IMR-90 (cell line): Measurements from ENCODE around the gene ALDH8A1. TPM values are rescaled to one million over a fixed set of nuclear protein-coding genes. Genes with fewer than 3 reads are reported as not detected.

Source experiments
- ATAC-seq: fragments of 200-7000 bp; cut with Tn5 transposase; 2 replicates; pipeline ENCODE4 v1.9.1; 2020; ENCODE audit warnings: low read depth, mild to moderate bottlenecking, moderate library complexity
- BruUV-seq: library from RNA; stranded (reverse); fragments of 400-500 nt; replicated peaks from 2 replicates; lab custom pipeline; 2021; lab: Mats Ljungman, UMichigan
- CTCF ChIA-PET: fragments of 300-600 bp; formaldehyde crosslinking; extraction: SDS; loops from one replicate; lab custom pipeline; 2021; ENCODE audit warnings: antibody characterized with exemption; lab: Yijun Ruan, JAX
- POLR2A ChIA-PET: fragments of 300-600 bp; sonication (Branson Sonifier 250); formaldehyde crosslinking; loops from one replicate; lab custom pipeline; 2022; ENCODE audit warnings: antibody characterized with exemption; ENCODE audit not compliant: unreplicated experiment; lab: Charles Lee
- DNase-seq: peaks from one replicate; pipeline ENCODE4 v3.0.0; 2013
- H2AFZ ChIP-seq: replicated peaks from 2 replicates; pipeline ENCODE3; 2013; ENCODE audit warnings: low read length, mild to moderate bottlenecking; ENCODE audit not compliant: poor library complexity
- H2AK5ac ChIP-seq: 2 replicates; pipeline ENCODE4 v1.6.1; 2013; ENCODE audit warnings: low read depth, low read length, inconsistent platforms
- H2AK9ac ChIP-seq: replicated peaks from 2 replicates; pipeline ENCODE3; 2013; ENCODE audit warnings: mild to moderate bottlenecking, low read depth, low read length, moderate library complexity; ENCODE audit not compliant: poor library complexity
- H2BK120ac ChIP-seq: 2 replicates; pipeline ENCODE4 v1.6.1; 2013; ENCODE audit warnings: low read depth, low read length, inconsistent platforms
- H2BK15ac ChIP-seq: 3 replicates; pipeline ENCODE4 v1.6.1; 2013; ENCODE audit warnings: low read depth, low read length, inconsistent platforms
- H2BK20ac ChIP-seq: 2 replicates; pipeline ENCODE4 v1.6.1; 2013; ENCODE audit warnings: low read depth, mild to moderate bottlenecking, inconsistent platforms, low read length, moderate library complexity
- H2BK5ac ChIP-seq: 2 replicates; pipeline ENCODE4 v1.6.1; 2013; ENCODE audit warnings: mild to moderate bottlenecking, low read depth, low read length, inconsistent platforms; ENCODE audit not compliant: poor library complexity, severe bottlenecking
- H3K14ac ChIP-seq: replicated peaks from 2 replicates; pipeline ENCODE4 v1.6.1; 2013; ENCODE audit warnings: low read depth, low read length, inconsistent platforms
- H3K18ac ChIP-seq: 2 replicates; pipeline ENCODE4 v1.6.1; 2013; ENCODE audit warnings: low read depth, low read length, control low read depth
- H3K23ac ChIP-seq: 2 replicates; pipeline ENCODE4 v1.6.1; 2013; ENCODE audit warnings: low read depth, low read length, inconsistent platforms
- H3K27ac ChIP-seq: 2 replicates; pipeline ENCODE4 v1.5.1; 2013; ENCODE audit warnings: mild to moderate bottlenecking, control low read depth, low read length; ENCODE audit not compliant: insufficient read depth
- H3K27me3 ChIP-seq: 2 replicates; pipeline ENCODE4 v1.6.1; 2013; ENCODE audit warnings: low read length; ENCODE audit not compliant: control insufficient read depth, insufficient read depth
- H3K36me3 ChIP-seq: 2 replicates; pipeline ENCODE4 v1.6.1; 2013; ENCODE audit warnings: low read length, mixed read lengths; ENCODE audit not compliant: control insufficient read depth, insufficient read depth
- H3K4ac ChIP-seq: 2 replicates; pipeline ENCODE4 v1.6.1; 2013; ENCODE audit warnings: low read depth, low read length, inconsistent platforms
- H3K4me1 ChIP-seq: 2 replicates; pipeline ENCODE4 v1.6.1; 2013; ENCODE audit warnings: low read length, mixed read lengths; ENCODE audit not compliant: control insufficient read depth, insufficient read depth
- H3K4me2 ChIP-seq: 2 replicates; pipeline ENCODE4 v1.6.1; 2013; ENCODE audit warnings: low read depth, mild to moderate bottlenecking, control low read depth, low read length, moderate library complexity
- H3K4me3 ChIP-seq: 2 replicates; pipeline ENCODE4 v1.5.1; 2013; ENCODE audit warnings: low read depth, mild to moderate bottlenecking, control low read depth, low read length, moderate library complexity; ENCODE audit not compliant: insufficient read depth
- H3K56ac ChIP-seq: 2 replicates; pipeline ENCODE4 v1.6.1; 2013; ENCODE audit warnings: low read length, inconsistent platforms; ENCODE audit not compliant: insufficient read depth; ENCODE audit errors: extremely low read depth
- H3K79me1 ChIP-seq, 2 experiments: 2 replicates each; pipeline ENCODE4 v1.6.1; 2013; ENCODE audit warnings: low read length in 2 of 2, inconsistent platforms in 1 of 2, low read depth in 1 of 2
- H3K9ac ChIP-seq: 2 replicates; pipeline ENCODE4 v1.6.1; 2013; ENCODE audit warnings: low read depth, low read length, control low read depth
- H3K9me1 ChIP-seq: 2 replicates; pipeline ENCODE4 v1.6.1; 2013; ENCODE audit warnings: low read length, inconsistent platforms; ENCODE audit not compliant: insufficient read depth
- H3K9me3 ChIP-seq: 2 replicates; pipeline ENCODE4 v1.6.1; 2013; ENCODE audit warnings: low read length; ENCODE audit not compliant: control insufficient read depth, insufficient read depth
- H4K20me1 ChIP-seq: 2 replicates; pipeline ENCODE4 v1.6.1; 2013; ENCODE audit warnings: low read length, inconsistent platforms; ENCODE audit not compliant: insufficient read depth
- H4K5ac ChIP-seq: 2 replicates; pipeline ENCODE4 v1.6.1; 2013; ENCODE audit warnings: mild to moderate bottlenecking, low read depth, low read length, control low read depth
- H4K8ac ChIP-seq, 2 experiments: 2 replicates each; pipeline ENCODE4 v1.6.1; 2013; ENCODE audit warnings: low read depth in 2 of 2, low read length in 2 of 2, control low read depth in 1 of 2, inconsistent platforms in 1 of 2
- H4K91ac ChIP-seq: 2 replicates; pipeline ENCODE4 v1.6.1; 2013; ENCODE audit warnings: low read depth, low read length, inconsistent platforms; ENCODE audit not compliant: insufficient read depth
- CEBPB ChIP-seq: IDR thresholded peaks from 2 replicates; pipeline ENCODE4 v1.6.1; 2012; ENCODE audit warnings: low read depth, low read length, improper control_type of control experiment
- WGBS, 2 experiments: methylation state at CpG; one replicate each; pipeline versions ENCODE4 v1.1.5 to v1.1.7; 2013; ENCODE audit warnings: missing lambda C conversion rate in 2 of 2; ENCODE audit not compliant: insufficient read length in 1 of 2; ENCODE audit errors: extremely low coverage in 2 of 2; 5-methylcytosine and 5-hydroxymethylcytosine counted together
- dilution Hi-C: fragments of 300-500 bp; cut with HindIII; formaldehyde crosslinking; loops from one replicate; pipeline ENCODE4 v1.14.3; 2018; ENCODE audit warnings: low sequenced_read_pairs; ENCODE audit not compliant: unreplicated experiment
- in situ Hi-C: fragments of 300-500 bp; cut with MboI; formaldehyde crosslinking; loops from 3 replicates; pipeline ENCODE4 v1.14.3; 2019; ENCODE audit warnings: low sequenced_read_pairs, inconsistent platforms, mixed read lengths
- intact Hi-C: fragments of 100-400 bp; cut with micrococcal nuclease; formaldehyde crosslinking; loops from 2 replicates; pipeline ENCODE4 v1.10.0; 2022
- polyA plus RNA-seq, 3 experiments: library from polyadenylated mRNA; depleted of rRNA; stranded (reverse); fragments of >200 nt; gene quantifications; 2 replicates each; pipeline ENCODE4 v1.2.3, GENCODE V29; 2012; ENCODE audit warnings: low replicate concordance in 1 of 3
- total RNA-seq: library from RNA; depleted of rRNA; stranded (reverse); fragments of >200 nt; gene quantifications from 2 replicates; pipeline ENCODE4 v1.2.3, GENCODE V29; 2012
- TF ChIP-seq, protein P1 (sequence below): conservative IDR thresholded peaks from 2 replicates; pipeline ENCODE4 v1.5.1; 2012; ENCODE audit warnings: mild to moderate bottlenecking, low read depth, low read length, improper control_type of control experiment

The ALDH8A1 gene
- total and polyA plus RNA-seq, 2 of the 4 experiments (the other 2 are of a cell fraction), result under 0.01 to 0.15 TPM

DNA sequence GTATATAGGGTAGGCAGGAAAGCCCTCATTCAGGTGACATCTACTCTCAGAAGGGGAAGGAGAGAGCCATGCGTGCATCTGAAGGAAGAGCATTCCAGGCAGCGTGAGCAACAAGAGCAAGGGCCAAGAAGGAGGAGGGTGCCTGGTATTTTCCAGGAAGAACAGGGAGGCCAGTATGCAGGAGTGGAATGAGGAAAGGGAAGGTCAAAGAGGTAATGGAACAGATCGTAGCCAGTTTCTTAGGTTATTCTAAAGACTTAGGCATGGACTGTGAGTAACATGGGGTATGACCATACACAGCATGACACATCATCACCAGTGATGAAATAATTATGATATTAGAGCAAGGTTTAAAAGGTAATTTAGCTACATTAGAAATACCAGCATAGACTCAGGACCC, 24.1 kb downstream of the ALDH8A1 start:
- no peak overlapping the region for H2BK20ac ChIP-seq
- ATAC-seq, result peak; percentile 48
- H3K18ac ChIP-seq, result no peak overlapping the region
- H3K4me2 ChIP-seq, result no peak overlapping the region
- no peak overlapping the region for H4K8ac ChIP-seq
- H4K5ac ChIP-seq, result no peak overlapping the region
- H4K91ac ChIP-seq, result no peak overlapping the region
- H3K9me3 ChIP-seq, result peaks cover 3% of the 10 kb centered on the region; the same call in 1 of the 2 replicates
- peak overlapping the region; percentile 6 for H2BK5ac ChIP-seq
- TF ChIP-seq, protein P1, sequence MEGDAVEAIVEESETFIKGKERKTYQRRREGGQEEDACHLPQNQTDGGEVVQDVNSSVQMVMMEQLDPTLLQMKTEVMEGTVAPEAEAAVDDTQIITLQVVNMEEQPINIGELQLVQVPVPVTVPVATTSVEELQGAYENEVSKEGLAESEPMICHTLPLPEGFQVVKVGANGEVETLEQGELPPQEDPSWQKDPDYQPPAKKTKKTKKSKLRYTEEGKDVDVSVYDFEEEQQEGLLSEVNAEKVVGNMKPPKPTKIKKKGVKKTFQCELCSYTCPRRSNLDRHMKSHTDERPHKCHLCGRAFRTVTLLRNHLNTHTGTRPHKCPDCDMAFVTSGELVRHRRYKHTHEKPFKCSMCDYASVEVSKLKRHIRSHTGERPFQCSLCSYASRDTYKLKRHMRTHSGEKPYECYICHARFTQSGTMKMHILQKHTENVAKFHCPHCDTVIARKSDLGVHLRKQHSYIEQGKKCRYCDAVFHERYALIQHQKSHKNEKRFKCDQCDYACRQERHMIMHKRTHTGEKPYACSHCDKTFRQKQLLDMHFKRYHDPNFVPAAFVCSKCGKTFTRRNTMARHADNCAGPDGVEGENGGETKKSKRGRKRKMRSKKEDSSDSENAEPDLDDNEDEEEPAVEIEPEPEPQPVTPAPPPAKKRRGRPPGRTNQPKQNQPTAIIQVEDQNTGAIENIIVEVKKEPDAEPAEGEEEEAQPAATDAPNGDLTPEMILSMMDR, result no peak
- TF ChIP-seq CEBPB, result peak; percentile 60; the same call in 1 of the 2 replicates
- peaks cover 3% of the 10 kb centered on the region for H3K9me1 ChIP-seq
- in situ Hi-C loops, result no loop called here
- H2BK15ac ChIP-seq, result no peak overlapping the region
- ChIA-PET POLR2A (no interaction called here), CTCF (no interaction called here)
- H3K9ac ChIP-seq, result no peak overlapping the region
- H3K4me1 ChIP-seq, result 0 out of 2 replicates have a peak, but pooled peaks cover 2% of the 10 kb centered on the region
- H3K4ac ChIP-seq, result peak overlapping the region; percentile 13; the same call in 1 of the 2 replicates
- peak overlapping the region; percentile 59 for H2AFZ ChIP-seq
- intact Hi-C loops, result no loop called here
- no peaks in the 10 kb centered on the region for H4K20me1 ChIP-seq
- H3K27ac ChIP-seq, result no peak overlapping the region
- H2AK5ac ChIP-seq, result peak overlapping the region; percentile 73; the same call in 1 of the 2 replicates
- no peaks in the 10 kb centered on the region for H3K79me1 ChIP-seq
- no peak overlapping the region for H2AK9ac ChIP-seq
- no peaks in the 10 kb centered on the region for H3K36me3 ChIP-seq
- H3K14ac ChIP-seq, result 0 out of 2 replicates have a peak overlapping the region, but pooled peaks have one; percentile 41
- dilution Hi-C loops, result no loop called here
- DNase-seq, result peak; percentile 81
- no peak overlapping the region for H3K4me3 ChIP-seq
- no TSS peak for BruUV-seq
- H2BK120ac ChIP-seq, result no peak overlapping the region; the same call in 1 of the 2 replicates
- H3K27me3 ChIP-seq, result no peaks in the 10 kb centered on the region
- WGBS, 2 experiments, result 89% methylated on average over 1 of the region's 3 CpGs; no CpG with 5 or more reads in 1 of the 2 experiments
- H3K23ac ChIP-seq, result no peak overlapping the region
- H3K56ac ChIP-seq, result no peak overlapping the region
